Caco-2 (cell line): ENCODE measurements around the gene HCRTR1. TPM values are rescaled to one million over a fixed set of nuclear protein-coding genes. Genes with fewer than 3 reads are reported as not detected.

Source experiments
- BruUV-seq: library from RNA; stranded (reverse); fragments of 400-500 nt; replicated peaks from 2 replicates; lab custom pipeline; 2021; lab: Mats Ljungman, UMichigan
- CTCF ChIA-PET: fragments of 300-600 bp; sonication (Branson Sonifier 250); formaldehyde crosslinking; loops from one replicate; lab custom pipeline; 2022; ENCODE audit warnings: antibody characterized with exemption; lab: Charles Lee
- POLR2A ChIA-PET: fragments of 300-600 bp; sonication (Branson Sonifier 250); formaldehyde crosslinking; loops from one replicate; lab custom pipeline; 2022; ENCODE audit warnings: antibody characterized with exemption; lab: Charles Lee
- DNase-seq, 2 experiments: peaks; one replicate each; pipeline versions ENCODE4 v3.0.0 to v3.0.0-alpha.2; 2020 to 2022
- H3K27me3 ChIP-seq: replicated peaks from 2 replicates; pipeline ENCODE4 v1.6.0; 2011; ENCODE audit warnings: low read length; ENCODE audit not compliant: control insufficient read depth, insufficient read depth
- H3K36me3 ChIP-seq: 2 replicates; pipeline ENCODE4 v1.5.1; 2011; ENCODE audit warnings: low read length; ENCODE audit not compliant: control insufficient read depth, insufficient read depth
- H3K4me1 ChIP-seq: fragments of 250-450 bp; sonication (Bioruptor Pico); 2 replicates; pipeline ENCODE4 v1.5.1; 2020; ENCODE audit warnings: mild to moderate bottlenecking
- H3K4me3 ChIP-seq: 2 replicates; pipeline ENCODE4 v1.5.1; 2011; ENCODE audit warnings: low read depth, mild to moderate bottlenecking, control low read depth, low read length
- H3K9me3 ChIP-seq: fragments of 250-450 bp; sonication (Bioruptor Pico); 2 replicates; pipeline ENCODE4 v1.5.1; 2020; ENCODE audit warnings: mild to moderate bottlenecking, moderate library complexity
- H3K27ac Mint-ChIP-seq: one replicate; pipeline ENCODE4 v1.8.0; 2022; ENCODE audit warnings: mixed read lengths; ENCODE audit not compliant: unreplicated experiment
- H3K27me3 Mint-ChIP-seq: one replicate; pipeline ENCODE4 v1.8.0; 2022; ENCODE audit warnings: mixed read lengths; ENCODE audit not compliant: insufficient read depth, unreplicated experiment
- H3K36me3 Mint-ChIP-seq: one replicate; pipeline ENCODE4 v1.8.0; 2022; ENCODE audit warnings: mild to moderate bottlenecking, mixed read lengths; ENCODE audit not compliant: insufficient read depth, unreplicated experiment
- H3K4me1 Mint-ChIP-seq: one replicate; pipeline ENCODE4 v1.8.0; 2022; ENCODE audit warnings: low read depth, mixed read lengths; ENCODE audit not compliant: unreplicated experiment
- H3K4me3 Mint-ChIP-seq: one replicate; pipeline ENCODE4 v1.8.0; 2022; ENCODE audit warnings: mild to moderate bottlenecking, moderate library complexity, mixed read lengths; ENCODE audit not compliant: unreplicated experiment
- H3K9me3 Mint-ChIP-seq: one replicate; pipeline ENCODE4 v1.8.0; 2022; ENCODE audit warnings: mixed read lengths; ENCODE audit not compliant: unreplicated experiment
- CTCF ChIP-seq, 2 experiments: fragments of 200-600 bp in 1 of 2; IDR thresholded peaks; 1 replicate in 1 of 2; 2 replicates in 1 of 2; pipeline versions ENCODE4 v1.5.1 to v1.8.0; 2011 to 2022; ENCODE audit warnings: antibody characterized with exemption in 1 of 2, control low read depth in 1 of 2, inconsistent platforms in 1 of 2, low read depth in 1 of 2, low read length in 1 of 2, mild to moderate bottlenecking in 1 of 2, moderate library complexity in 1 of 2; ENCODE audit not compliant: insufficient read depth in 1 of 2, severe bottlenecking in 1 of 2, unreplicated experiment in 1 of 2
- intact Hi-C: fragments of 100-400 bp; cut with micrococcal nuclease; formaldehyde crosslinking; loops from one replicate; pipeline ENCODE4 v1.10.0; 2022; ENCODE audit not compliant: unreplicated experiment
- total RNA-seq: library from RNA; stranded (reverse); gene quantifications from 2 replicates; pipeline ENCODE4 v1.2.3, GENCODE V29; 2022

Gene HCRTR1
- total RNA-seq, 1 experiment from 2014 or later: not detected

DNA sequence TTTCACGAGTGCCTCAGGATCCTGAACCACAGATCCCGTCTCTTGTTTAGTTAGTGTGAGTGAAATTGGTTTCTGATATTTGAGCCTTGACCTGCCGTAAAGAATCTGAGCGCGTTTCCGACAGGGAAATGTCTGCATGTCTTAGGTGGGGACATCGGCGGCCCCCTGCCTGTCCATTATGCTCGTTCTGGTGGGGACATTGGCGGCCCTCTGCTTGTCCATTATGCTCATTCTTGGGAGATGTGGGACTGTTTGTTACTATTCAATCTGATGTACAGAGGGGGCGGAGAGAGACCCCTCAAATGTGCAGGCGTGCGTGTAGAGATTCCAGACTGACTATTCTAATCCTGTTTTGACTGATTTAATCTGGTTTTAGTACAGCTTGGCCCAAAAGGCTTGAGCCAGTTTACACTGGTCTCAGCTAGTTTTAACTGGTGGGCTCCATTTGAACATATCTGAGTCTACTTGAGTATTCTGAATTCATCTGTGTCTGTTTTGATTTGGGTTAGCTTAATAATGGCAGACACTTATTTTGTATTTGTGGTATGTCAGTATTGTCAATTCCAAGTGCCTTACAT lies 47.8 kb upstream of the HCRTR1 start:
- no peak for TF ChIP-seq CTCF (IDR thresholded peaks at IDR 0.05; ENCODE audit: insufficient read depth in 1 of 2, low read depth in 1 of 2, low read length in 1 of 2, severe bottlenecking in 1 of 2, unreplicated experiment in 1 of 2)
- Mint-ChIP-seq H3K36me3 (peaks cover 4% of the 10 kb centered on the region), H3K27me3 (no peaks in the 10 kb centered on the region), H3K4me1 (peaks cover 18% of the 10 kb centered on the region), H3K9me3 (no peaks in the 10 kb centered on the region), H3K4me3 (no peak overlapping the region), H3K27ac (no peak overlapping the region)
- no peaks in the 10 kb centered on the region for H3K9me3 ChIP-seq
- no peak for DNase-seq
- peaks cover 38% of the 10 kb centered on the region for H3K4me1 ChIP-seq
- CTCF ChIA-PET: no interaction called here
- H3K27me3 ChIP-seq: no peaks in the 10 kb centered on the region
- POLR2A ChIA-PET: no interaction called here
- H3K36me3 ChIP-seq: no peaks in the 10 kb centered on the region
- no TSS peak for BruUV-seq
- intact Hi-C loops: no loop called here
- H3K4me3 ChIP-seq: no peak overlapping the region

DNA sequence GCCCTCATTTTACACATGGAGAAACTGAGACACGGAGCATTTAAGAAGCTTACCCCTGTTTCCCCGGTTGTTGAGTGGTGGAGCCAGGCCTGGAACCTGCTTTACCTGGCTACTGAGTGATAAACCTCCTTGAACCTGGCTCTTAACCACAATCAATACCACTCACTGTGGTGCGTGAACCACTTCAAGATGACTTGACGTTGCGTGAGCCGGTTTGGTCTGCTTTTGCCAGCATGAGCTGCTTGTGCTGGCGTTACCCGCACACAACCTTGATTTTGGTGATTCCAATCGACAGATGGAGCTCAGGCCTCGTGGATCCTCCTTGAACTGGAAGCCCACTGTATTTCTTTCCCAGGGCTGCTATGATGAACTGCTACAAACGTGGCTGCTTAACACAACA lies 47.3 kb upstream of the HCRTR1 start:
- Histone ChIP-seq H3K27me3 (no peaks in the 10 kb centered on the region), H3K36me3 (no peaks in the 10 kb centered on the region), H3K4me3 (no peak overlapping the region), H3K4me1 (peaks cover 37% of the 10 kb centered on the region), H3K9me3 (no peaks in the 10 kb centered on the region)
- no peaks in the 10 kb centered on the region for H3K27me3 Mint-ChIP-seq
- POLR2A ChIA-PET: no interaction called here
- intact Hi-C loops: no loop called here
- DNase-seq: no peak
- H3K36me3 Mint-ChIP-seq: peaks cover 4% of the 10 kb centered on the region
- CTCF ChIA-PET: no interaction called here
- H3K4me1 Mint-ChIP-seq: peaks cover 21% of the 10 kb centered on the region
- no peak for TF ChIP-seq CTCF (IDR thresholded peaks at IDR 0.05; ENCODE audit: insufficient read depth in 1 of 2, low read depth in 1 of 2, low read length in 1 of 2, severe bottlenecking in 1 of 2, unreplicated experiment in 1 of 2)
- H3K4me3 Mint-ChIP-seq: no peak overlapping the region
- BruUV-seq: no TSS peak
- no peaks in the 10 kb centered on the region for H3K9me3 Mint-ChIP-seq
- H3K27ac Mint-ChIP-seq: no peak overlapping the region

DNA sequence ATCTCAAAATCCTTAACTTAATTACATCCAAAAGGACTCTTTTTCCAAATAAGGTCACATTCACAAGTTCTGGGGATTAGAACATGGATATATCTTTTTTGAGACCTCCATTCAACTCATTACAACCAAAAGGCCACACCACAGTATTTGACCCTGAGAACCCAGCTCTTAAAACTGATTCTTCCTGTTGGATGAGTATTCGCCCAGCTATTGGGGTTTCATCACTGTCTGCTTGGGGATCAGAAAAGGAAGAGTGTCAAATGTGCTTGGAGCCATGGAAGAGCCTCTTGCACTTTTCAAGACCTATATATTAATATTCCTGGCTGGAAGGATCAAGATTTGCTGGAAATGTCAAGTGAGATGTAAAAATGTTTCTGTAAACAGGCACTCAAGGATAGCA lies 46.6 kb upstream of the HCRTR1 start:
- intact Hi-C loops: no loop called here
- no TSS peak for BruUV-seq
- ChIA-PET CTCF (no interaction called here), POLR2A (no interaction called here)
- no peak for TF ChIP-seq CTCF (IDR thresholded peaks at IDR 0.05; ENCODE audit: insufficient read depth in 1 of 2, low read depth in 1 of 2, low read length in 1 of 2, severe bottlenecking in 1 of 2, unreplicated experiment in 1 of 2)
- H3K27me3 ChIP-seq: no peaks in the 10 kb centered on the region
- H3K4me1 Mint-ChIP-seq: peaks cover 21% of the 10 kb centered on the region
- no peak overlapping the region for H3K4me3 Mint-ChIP-seq
- H3K9me3 Mint-ChIP-seq: no peaks in the 10 kb centered on the region
- DNase-seq: peak in 1 of 2 experiments; percentile 6
- H3K4me1 ChIP-seq: peaks cover 43% of the 10 kb centered on the region
- peak overlapping the region; percentile 32 for H3K27ac Mint-ChIP-seq
- no peak overlapping the region for H3K4me3 ChIP-seq
- no peaks in the 10 kb centered on the region for H3K36me3 ChIP-seq
- no peaks in the 10 kb centered on the region for H3K27me3 Mint-ChIP-seq
- no peaks in the 10 kb centered on the region for H3K9me3 ChIP-seq
- peaks cover 4% of the 10 kb centered on the region for H3K36me3 Mint-ChIP-seq
